Stimulated activated CD4-positive, alpha-beta T cell treated with anti-CD3 and anti-CD28 coated beads, Interleukin-12 subunit alpha, Interleukin-12 subunit beta, amount 100 ng/mL, for 24 hours (primary cell): ENCODE results near the gene CNTFR.

ENCODE experiments used
- DNase-seq, 2 experiments: peaks; one replicate each; pipeline ENCODE4 v3.0.0-alpha.2; 2020; ENCODE audit warnings: low read depth in 2 of 2

Gene CNTFR

DNA sequence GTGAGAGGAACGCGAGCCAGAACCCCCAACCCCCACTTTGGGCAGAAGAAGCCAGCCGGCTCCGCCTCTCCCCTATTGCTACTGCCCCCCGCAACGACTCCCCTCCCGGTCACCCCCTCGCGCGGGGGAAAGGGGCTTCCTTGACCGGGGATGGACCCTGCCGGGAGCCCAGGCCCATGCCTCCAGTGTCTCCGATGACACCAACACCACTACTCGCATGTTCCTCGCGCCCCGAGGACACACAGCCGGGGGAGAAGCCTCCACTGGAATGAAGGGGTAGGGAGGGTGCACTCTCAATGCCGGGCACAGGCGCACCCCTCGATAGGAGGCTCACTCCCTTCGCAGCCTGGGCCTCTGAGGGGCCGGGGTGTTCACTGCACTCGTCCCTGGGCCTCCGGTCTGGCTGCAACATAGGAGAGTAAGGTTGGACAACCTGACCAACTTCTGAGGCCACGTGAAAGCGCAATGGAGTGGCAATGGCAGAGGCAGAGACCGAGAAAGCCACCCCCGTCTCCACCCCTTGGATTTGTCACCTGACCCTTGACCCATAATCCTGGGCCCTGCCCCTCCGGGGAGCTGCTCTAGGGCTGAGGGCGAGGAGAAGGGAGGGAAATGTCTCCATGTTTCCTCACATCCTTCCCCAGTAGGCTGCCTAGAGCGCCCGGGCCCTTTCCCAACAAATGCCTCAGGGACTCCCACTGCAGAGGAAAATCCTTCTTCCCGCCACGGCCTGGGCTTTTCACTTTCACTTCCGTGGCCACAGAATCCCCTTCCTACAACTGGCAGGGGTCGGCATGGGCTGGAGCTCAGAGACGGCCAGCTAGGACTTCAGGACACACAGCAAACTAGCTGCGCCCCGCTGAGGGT lies 1.1 kb upstream of the CNTFR start:
- DNase-seq: no peak

DNA sequence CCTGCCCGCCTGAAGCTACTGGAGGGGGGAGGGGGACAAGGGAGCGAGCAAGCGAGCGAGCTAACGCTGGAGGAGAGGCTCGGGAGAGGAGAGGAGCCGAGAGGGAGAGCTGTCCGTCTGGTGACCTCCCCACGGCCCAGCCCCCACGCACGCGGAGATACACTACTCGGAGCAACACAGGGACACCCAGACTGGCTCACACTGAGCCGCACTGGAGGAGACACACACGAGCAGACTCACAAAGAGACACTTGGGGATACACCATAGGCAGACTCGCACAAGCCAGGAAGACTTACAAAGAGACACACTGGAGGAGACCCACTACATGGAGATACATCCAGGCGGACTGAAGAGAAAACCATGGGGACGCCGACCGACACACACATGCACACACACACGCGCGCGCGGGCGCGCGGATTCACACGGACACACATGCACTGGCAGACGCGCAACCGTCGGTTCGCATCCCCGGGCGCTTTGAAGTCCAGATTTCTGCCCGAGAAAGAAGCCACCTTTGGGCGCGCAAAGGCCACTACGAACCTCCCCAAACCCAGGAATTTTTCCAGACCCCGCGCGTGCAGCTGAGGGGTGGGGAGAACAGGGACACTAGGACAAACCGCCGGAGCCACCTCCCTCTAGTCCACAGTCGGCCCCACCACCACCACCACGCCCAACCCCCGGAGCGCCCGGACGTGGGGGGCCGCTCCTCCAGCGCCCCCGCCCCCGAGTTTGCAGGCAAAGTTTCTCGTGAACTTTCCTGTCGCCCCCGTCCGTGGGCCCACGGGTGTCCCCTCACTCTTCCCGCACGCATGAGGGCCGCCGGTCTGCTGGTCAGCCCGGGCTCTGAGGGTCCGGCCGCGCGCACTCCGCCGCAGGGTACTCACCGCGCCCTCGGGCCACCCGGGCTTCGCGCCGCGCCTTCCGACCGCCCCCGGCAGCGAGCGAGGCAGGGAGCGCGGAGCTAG lies 571 bp downstream of the CNTFR start:
- no peak for DNase-seq

DNA sequence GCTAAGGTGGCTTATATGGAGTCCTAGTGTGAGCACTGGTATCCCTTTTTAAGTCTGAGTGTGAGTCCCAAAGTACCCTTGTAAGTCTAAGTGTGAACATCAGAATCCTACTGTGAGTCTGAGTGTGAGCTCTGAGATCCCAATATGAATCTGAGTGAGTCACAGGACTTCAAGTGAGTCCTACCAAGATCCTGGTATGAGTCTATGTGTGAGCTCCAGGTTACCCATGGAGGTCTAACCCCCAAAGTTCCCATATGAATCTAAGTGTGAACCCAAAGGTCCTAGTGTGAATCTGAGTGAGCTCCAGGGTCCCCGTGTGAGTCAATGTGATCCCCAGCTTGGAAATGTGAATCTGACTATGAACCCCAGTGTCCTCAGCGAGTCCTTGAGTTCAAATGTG lies 2.3 kb downstream of the CNTFR start:
- DNase-seq: no peak

DNA sequence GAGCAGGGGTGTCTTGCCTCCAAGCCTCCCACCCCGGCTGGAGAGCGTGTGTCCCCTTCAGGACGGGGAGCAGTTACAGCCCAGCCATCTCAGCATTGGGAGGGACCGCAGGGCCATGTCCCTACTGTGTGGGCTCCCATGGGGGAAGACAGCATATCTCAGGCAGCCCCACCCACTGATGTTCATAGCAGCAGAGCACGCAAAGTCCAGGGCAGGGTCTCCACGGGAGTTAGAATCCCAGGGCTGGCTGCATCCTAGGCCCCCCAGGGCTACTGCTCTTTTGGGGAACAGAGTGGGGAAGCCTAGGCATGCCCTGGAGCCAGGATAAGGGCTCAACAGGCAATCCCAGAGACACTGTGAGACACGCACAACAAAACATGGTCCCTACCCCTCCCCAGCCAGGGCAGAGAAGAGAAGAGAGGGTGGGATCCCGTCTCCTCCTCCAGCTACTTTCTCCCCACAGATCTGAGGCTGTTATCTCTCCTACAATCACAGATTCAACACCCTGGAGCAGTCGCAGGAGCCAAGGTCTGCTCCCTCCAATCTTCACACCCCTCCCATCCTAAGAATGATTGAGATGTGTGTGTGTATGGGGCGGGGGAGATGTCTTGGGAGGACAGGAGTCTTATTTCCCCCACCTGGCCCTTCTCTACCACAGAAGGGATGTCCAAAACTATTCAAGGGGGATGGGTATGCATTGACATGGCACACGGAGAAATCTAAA lies 3.4 kb downstream of the CNTFR start:
- DNase-seq: no peak

DNA sequence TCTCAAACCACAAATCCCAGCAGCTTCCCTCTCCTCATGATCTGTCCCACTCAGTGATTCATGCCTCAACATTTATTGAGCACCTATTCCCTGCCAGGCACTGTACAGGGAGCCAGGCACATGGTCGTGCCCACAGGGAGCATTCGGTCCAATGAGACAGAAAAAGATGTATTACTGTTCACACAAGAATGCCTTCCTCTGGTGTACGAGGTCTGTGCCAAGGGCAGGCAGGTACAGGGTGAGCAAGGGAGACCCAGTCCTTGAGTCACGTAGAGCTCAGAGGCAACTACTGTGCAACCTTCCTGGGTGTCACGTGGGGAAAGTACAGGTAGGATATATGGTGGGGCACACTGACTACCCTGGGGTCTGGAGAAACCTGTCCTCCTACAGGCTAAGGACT lies 4.6 kb downstream of the CNTFR start:
- no peak for DNase-seq

DNA sequence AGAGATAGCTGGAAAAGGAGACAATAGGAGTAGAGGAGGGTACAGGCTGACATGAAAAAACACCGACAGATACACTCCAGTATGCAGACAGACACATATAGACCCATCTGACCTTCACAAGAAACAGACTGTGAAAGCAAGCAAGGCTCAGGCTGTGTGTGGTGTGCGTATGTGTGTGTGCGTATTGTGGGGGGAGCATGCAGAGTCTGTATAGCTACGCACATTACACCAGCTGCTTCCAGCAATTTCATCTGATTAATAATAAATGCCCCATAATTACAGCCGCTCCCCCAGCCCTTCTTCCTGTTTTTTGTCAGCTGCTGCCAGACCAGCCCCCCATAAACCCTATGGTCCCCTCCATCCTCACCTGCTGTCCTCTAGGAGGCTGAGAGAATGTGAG lies 6.7 kb downstream of the CNTFR start:
- no peak for DNase-seq

DNA sequence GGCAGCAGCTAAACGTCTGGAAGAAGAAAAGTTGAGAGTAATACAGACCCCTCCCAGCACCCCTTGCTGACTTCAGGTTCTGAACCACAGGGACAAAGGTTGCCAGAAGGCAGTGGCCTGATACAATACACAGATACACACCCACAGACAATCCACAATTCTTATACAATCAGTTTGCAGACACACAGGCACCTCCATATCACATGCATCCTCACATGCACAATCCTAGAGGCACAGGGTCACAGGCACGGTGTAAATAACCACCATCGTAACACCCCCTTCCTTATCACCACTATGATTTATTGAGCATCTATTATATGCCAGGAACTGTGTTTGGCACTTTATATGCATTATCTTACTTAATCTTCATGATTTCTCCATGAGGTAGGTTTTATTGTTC lies 8.2 kb downstream of the CNTFR start:
- no peak for DNase-seq

DNA sequence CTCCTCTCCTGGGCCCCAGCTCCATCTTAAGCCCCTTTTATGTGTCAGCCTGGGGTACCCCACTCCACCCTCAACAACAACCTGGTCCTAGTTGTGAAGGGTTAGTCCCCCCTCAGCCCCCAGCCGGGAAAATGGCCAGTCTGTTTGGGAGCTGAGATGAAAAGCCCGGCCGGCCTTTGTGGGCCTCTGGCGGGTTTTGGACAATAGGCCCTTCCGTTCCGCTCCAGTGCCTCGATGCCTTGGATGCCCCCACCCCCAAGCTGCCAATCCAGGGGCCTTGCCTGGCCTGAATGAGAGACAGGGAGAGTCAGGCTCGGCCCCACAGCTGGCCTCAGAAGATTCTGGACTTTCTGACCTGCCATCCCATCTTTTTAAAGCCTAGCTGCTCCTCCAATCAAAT lies 9.2 kb downstream of the CNTFR start:
- DNase-seq: no peak

DNA sequence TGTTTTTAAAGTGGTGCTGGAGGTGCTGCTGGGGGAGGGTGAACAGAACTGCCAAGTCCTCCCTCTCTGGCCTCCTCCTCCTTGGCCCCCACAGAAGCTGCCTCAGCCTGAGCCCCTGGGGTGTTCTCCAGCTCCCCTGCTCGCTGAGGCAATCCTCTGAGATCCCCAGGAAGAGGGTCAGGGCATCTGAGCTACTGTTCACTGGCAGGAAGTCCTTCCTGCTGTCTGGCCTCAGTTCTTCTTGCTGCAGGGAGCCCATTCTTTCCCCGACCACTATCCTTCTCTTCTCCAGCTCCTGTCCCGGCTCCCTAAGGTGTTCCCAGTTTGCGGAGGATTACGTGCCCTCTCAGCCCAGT lies 9.7 kb downstream of the CNTFR start:
- DNase-seq: no peak

DNA sequence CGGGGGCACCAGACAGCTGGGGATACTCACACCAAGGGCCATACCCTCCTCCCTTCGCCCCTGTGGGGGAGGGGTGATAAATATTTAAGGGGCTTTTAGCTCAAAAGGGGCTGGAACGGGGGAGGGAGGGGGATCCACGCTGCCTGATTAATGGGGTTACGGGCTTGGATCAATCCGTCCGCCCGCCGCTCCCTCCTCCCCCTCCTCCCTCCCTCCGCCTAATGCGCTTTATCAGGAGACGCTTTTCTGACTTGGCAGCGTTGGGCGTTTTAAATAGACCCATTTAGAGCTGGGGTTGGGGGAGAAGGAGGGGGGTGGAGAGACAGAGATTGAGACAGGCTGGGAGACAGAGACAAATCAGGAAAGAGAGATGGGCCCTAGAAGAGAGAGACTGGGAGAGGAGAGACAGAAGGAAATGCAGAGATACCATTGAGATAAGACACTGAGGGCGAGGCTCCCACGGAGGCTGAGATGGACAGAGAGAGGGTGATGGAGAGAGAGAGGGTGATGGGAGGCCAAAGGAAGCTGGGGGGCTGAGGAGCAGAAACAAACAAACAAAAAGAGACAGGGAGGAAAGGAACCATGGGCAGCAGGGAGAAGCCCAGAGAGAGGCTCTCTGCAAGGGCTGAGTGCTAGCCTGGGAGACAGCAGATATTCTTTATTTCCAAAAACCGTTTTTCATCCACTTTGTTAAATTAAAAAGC lies 10.3 kb downstream of the CNTFR start:
- no peak for DNase-seq

DNA sequence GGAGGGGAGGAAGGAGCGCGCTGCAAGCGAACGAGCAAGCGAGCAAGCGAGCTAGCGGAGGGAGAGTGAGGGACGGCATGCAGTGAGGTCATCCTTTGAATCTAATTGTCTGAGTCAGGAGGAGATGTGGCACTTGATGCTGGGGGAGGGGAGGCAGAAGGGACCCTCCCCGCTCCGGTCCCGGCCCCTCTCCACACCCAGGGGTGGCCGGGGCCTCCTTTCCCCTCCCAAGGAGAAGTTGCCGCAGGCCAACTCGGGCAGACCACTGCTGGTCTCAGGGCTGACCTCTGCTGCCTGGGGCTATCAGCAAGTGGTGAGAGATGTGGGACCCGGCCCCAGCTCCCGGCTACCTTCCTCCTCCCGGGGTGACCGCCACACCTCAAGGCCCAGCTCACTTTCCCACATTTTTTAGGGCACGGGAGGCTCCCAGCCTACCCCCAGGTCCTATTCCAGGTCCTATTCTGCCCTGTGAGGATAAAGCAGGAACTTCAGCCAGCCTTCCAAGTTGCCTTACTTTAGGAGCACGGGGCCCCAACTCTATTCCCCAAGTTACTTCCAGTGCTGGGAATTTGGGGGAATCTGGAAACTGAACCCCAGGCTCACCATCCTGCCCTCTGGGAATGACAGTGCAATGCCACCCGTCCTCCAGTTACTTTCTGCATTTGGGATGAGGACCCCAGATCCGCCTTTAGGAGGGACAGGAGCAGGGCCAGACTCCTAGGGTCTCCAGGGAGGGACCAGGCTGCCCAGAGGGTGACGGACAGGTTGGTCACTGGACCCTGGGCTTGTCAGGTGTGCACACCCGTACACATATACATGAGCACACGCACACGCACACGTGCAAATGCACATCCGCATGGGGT lies 11.1 kb downstream of the CNTFR start:
- DNase-seq: no peak

DNA sequence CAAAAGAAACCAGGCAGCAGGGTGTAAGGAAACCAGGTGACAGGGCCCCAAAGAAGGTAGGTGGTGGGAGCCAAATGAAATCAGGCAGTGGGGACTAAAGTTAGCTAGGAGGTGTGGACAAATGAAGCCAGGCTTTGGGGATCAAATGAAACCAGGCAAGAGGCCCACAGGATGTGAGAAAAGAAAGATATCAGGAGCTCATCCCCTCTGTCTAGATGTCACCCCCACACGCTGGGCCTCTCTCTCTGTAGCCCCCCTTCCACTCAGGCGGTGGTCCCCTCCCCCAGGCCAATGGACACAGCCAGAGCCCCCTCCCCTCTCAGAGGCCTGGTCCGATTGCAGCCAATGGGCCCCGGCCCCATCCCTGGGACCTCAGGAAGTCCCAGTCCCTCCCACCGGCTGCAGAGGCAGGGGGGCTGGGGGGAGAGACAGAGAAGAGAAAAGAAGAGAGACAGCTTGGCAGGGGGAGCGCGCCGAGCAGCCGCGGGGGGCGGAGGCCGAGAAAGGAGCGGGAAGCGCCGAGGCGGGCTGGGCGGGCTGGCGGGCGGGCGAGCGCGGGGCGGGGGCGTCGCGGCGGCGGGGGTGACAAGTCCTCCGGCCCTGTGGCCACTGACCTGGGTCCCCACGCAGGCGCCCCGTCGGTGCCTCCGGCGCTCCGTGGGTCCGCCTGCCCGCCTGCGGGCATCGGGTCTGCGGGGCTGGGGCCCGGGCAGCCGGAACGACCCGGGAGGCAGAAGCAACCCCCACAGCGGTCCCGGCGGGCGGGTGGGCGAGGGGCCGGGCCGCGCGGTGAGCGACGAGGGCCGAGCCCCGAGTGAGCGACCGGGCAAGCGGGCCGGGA lies 11.9 kb downstream of the CNTFR start:
- no peak for DNase-seq

DNA sequence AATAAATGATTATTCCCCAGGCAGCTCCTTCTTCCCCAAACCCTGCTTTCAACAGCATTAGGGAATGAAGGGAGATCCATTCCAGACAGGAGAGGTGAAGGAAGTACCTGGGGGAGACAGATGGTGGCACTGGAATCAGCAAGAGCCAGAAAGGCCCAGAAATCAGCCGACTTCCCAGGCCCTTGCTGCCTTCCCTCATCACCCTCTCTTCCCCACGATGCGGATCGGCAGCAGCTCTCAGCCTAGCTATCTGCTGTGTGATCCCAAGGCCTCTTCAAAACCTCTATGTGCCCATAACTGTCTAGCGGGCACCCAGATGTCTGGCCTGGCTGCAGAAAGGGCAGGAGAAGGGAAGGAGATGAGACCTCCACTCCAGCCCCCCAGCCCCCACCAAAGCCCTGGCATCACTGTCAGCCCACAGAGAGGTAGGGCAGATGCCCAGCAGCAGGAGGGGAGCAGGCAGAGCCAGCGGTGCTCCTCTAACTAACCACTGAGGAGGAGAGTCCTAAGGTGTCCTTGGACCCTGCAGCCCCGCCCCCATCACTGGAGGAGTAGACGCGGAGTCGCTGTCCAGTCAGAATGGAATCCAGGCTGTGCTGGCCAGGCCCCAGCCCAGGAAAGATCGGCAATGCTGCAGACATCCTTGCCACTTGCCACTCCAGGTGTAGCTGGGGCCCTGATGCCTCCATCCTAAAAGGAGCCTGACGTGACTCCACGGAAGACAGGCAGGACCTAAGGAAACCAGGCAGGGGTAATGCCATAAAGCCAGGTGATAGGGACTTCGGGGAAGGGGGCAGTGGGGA lies 12.7 kb downstream of the CNTFR start:
- DNase-seq: no peak

DNA sequence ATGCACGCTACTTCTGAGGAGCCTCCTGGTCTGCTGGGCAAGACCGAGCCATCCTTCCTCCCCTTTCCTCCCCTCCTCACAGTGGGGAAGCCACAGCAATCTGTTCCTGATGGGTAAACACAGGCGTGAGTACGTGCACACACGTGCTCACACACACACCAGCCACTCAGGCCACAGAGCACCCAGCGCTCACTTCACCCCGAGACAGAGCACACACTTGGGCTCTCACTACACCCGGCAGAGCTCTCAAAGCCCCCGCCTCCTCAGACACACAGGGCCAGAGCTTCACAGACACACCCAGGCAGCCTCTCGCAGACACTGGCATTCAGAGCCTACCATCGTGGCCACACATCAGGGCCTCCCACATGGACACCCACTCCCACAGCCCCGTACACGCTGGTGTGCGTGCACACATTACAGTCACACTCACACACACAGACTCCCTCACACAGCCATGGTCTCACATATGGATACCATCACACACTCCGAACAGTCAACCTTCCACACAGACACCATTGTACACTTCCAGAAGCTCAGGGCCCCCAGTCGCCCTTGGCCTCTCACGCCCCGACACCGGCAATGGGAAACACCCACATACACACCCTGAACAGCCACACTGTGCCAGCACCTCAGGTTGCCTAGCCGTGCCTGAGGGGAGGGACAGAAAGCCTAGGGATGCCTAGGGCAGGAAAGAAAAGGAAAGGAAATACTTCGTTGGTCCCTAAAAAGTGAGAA lies 13.5 kb downstream of the CNTFR start:
- no peak for DNase-seq

DNA sequence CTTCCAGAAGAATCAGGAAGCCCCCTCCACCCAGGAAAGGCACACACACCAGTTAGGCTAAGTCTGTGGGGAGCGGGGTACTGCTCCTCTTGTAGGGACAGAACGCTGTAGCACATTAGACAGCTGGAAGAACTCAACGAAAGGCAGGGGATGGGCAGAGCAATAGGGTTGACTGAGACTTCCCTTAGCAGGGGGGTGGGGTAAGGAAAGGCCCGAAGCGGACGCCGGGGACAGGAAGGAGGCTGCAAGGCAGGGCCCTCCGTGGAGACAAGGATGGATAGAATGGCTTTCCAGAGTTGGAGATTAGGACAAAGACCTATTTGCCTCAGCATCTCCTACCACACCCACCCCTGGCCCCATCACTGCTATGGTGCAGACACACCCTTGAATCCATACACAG lies 14.3 kb downstream of the CNTFR start:
- DNase-seq: no peak

DNA sequence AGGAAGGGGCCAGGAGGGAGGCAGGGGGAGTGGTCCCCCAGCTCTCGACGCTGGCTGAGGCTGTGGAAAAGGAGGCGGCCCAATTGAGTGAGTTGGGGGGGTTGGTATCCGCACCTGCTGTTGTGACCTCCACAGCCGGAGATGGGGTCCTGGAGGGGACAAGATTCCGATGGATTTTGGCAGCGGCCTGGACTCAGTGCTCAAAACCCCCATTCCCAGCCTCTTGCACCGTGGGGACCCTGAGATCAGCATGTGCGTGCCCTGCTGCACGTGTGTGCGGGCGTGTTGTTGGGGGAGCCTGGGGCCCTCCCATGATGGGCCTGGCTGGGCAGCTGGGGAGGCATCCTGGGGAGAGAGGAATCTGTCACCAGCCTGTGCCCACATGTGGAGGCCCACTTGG lies 15.0 kb downstream of the CNTFR start:
- no peak for DNase-seq

DNA sequence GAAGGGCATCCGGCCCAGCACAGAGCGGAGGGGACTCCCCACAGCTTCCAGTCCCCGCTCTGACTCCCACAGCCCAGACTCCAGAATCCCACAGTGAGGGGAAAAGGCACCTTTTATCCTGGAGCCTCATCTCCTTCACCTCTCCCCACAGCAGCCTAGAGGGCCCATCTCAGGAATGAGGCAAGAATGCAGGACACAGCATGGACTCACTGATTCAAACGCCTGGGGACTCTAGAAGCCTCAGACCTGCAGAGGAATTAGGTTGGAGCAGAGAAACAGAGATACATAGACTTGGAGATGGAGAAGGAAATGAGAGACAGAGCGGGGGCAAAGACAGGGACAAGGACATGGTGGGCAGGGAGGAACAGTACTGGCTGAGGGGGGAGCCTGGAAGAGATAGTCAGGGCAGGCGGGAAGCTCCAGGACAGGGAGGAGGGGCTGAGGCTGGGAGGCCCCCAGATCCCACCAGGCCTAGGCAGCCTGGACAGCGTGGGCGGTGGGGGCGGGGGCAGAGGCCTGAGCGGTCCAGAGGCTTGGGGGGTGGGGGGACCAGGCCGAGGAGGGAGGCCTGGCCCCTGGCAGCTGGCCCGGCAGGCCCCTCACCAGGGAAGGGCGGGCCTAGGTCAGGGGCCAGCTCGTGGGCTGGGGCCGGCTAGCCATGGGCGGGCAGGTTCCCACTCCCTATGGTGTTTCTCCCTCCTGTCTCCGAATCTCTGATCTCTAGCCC lies 15.8 kb downstream of the CNTFR start:
- DNase-seq: no peak

DNA sequence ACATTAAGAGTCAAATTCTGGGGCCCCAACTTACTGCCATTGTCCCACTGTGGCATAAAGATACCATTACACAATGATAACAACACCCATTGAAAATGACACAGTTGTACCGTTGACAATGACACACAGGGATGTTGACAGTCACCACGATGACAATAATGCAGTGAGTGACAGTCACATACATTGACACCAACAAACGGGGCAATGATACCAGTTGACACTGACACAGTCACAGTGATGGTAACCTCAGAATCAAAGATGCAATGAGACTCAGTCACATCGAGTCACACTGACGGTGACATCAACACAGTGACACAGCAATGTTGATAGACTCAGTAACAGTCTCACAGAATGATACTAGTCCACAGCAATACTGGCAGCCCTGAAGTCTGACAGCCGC lies 16.9 kb downstream of the CNTFR start:
- no peak for DNase-seq
